ENCODE data around the gene COL21A1.

COL21A1 gene

DNA sequence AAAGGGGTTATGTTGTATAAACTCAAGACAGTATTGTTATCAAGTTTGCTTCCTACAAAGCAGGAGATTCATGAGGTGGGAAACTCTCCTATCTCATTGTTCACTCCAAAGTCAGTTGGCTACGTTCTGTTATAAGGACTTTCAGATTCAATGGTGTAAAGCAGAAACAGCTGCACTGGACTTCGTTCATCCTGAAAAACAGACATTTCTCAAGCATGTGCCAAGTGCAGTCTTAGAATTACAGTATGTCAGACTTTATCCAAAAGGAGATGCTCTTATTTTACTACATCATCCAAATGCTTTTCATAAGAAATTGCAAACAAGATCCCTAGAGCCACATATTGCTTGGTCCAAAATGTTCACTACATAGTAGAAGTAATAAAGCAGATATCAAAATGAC lies 14.9 kb downstream of the COL21A1 start:
- Mint-ChIP-seq H3K27ac (peak overlapping the region; percentile 23 to 84 (median 65)), H3K36me3 (ENCODE audit: low read depth) (no peaks in the 10 kb centered on the region), H3K9me3 (no peaks in the 10 kb centered on the region), H3K4me3 (no peak overlapping the region), H3K27me3 (ENCODE audit: low read depth) (no peaks in the 10 kb centered on the region), H3K4me1 (peaks cover 26% of the 10 kb centered on the region)
- TF ChIP-seq CTCF (IDR thresholded peaks at IDR 0.05; ENCODE audit: unreplicated experiment in 3 of 3), result no peak

- H3K36me3 Mint-ChIP-seq (ENCODE audit: low read depth), result no peaks in the 10 kb centered on the region
- H3K4me3 Mint-ChIP-seq, result no peak overlapping the region
These were observed 15.6 kb downstream of the COL21A1 start for GRCh38 chr6:56231827-56232226.

DNA sequence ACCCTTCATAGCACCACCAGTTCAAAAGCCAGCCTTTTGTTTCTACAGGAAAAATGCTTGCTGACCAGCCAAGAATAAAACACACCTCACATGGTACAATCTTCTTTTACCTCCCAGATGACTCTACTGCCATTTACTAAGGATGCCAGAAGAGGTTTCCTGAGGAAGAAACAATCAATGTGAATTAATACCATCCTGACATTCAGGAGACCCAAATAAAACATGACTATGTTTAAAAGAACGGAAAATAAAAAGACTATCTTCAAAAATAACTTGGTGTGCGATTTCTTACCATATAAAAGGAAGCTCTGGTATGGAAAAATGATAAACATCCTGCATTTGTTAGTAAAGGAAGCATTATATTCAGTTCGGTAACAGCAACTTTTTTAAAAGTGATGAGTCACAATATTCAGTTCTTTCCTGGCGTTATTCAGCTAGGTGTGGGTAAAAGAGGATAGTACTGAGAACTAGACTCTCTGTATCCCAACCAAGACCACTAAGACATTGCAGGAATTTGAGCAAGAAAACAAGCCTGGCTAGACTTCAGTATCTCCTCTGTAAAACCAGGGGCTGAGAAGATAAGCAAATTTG lies 16.3 kb downstream of the COL21A1 start:
- peak overlapping the region in 1 of 3 experiments; percentile 55 for H3K27ac Mint-ChIP-seq
- H3K36me3 Mint-ChIP-seq (ENCODE audit: low read depth), result no peaks in the 10 kb centered on the region
- no peak overlapping the region for H3K4me3 Mint-ChIP-seq
- TF ChIP-seq CTCF (IDR thresholded peaks at IDR 0.05; ENCODE audit: unreplicated experiment in 3 of 3), result no peak
- no peaks in the 10 kb centered on the region for H3K9me3 Mint-ChIP-seq
- H3K27me3 Mint-ChIP-seq (ENCODE audit: low read depth), result no peaks in the 10 kb centered on the region
- H3K4me1 Mint-ChIP-seq, result peaks cover 36% of the 10 kb centered on the region

More at GRCh38 chr6:56231827-56232226, 15.6 kb downstream of the COL21A1 start:
- peak overlapping the region; percentile 23 to 84 (median 65) for H3K27ac Mint-ChIP-seq
- H3K4me1 Mint-ChIP-seq, result peaks cover 32% of the 10 kb centered on the region
- TF ChIP-seq CTCF (IDR thresholded peaks at IDR 0.05; ENCODE audit: unreplicated experiment in 3 of 3), result no peak
- H3K9me3 Mint-ChIP-seq, result no peaks in the 10 kb centered on the region
- H3K27me3 Mint-ChIP-seq (ENCODE audit: low read depth), result no peaks in the 10 kb centered on the region

DNA sequence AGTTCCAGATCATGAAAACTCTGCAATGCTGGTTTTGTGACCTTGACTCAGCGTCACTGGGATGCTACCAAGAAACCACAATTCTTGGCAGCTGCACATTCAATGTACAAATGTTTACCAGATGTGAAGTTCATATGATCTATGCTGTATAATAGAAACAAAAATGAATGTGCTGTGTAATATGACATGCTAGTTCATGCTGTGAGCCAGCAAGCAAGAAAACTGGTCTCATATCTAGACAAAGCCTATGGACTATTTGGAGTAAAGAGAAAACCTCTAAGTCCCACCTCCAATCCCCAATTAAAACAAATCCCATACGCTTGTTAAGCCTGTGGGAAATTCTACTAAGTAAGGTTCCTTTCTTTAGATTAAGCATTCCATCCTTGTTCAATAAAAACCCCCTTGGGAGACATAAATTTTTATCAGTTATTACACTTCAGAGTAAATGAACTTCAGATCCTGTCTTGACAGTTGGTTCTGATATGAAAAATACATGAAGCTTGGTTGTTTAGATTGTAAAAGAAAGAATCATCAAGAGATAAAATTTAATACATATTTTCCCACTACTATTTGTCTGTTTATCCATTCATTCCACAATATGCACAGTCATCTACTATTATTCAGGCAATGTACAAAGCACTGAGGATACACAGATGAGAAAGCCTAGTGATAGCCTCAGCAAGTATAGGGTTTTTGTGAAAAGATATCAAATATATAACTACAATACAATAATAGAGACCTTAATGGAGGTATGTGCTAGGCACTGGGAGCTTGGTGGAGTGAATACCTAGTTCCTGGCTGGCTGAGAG lies 20.1 kb downstream of the COL21A1 start:
- H3K4me3 Mint-ChIP-seq, result no peak overlapping the region
- H3K27ac Mint-ChIP-seq, result peak overlapping the region; percentile 6 to 79 (median 14)
- H3K27me3 Mint-ChIP-seq (ENCODE audit: low read depth), result no peaks in the 10 kb centered on the region
- H3K4me1 Mint-ChIP-seq, result peaks cover 34% of the 10 kb centered on the region
- H3K36me3 Mint-ChIP-seq (ENCODE audit: low read depth), result no peaks in the 10 kb centered on the region
- no peaks in the 10 kb centered on the region for H3K9me3 Mint-ChIP-seq
- no peak for TF ChIP-seq CTCF (IDR thresholded peaks at IDR 0.05; ENCODE audit: unreplicated experiment in 3 of 3)

DNA sequence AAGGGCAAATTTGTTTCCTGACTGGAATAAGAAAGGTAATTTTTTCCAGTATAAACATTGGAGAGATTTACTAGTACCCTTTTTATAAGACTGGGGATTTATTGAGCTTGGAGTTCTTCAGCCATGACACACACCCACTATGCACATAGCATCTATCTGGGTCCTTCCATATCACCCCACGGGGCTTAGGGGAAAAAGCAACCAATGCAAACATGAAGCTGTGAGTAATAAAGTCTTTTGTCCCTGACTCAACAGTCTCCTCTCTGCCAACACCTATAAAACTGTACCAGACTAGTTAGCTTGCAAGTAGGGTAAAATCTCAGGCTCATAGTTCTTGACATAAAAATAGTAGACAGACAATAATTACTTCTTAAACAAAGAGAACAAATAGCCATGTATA lies 23.4 kb downstream of the COL21A1 start:
- no peaks in the 10 kb centered on the region for H3K9me3 Mint-ChIP-seq
- H3K4me1 Mint-ChIP-seq, result peaks cover 24% of the 10 kb centered on the region
- no peak for TF ChIP-seq CTCF (IDR thresholded peaks at IDR 0.05; ENCODE audit: unreplicated experiment in 3 of 3)
- peak overlapping the region in 1 of 3 experiments; percentile 81 for H3K27ac Mint-ChIP-seq
- no peaks in the 10 kb centered on the region for H3K36me3 Mint-ChIP-seq (ENCODE audit: low read depth)
- H3K4me3 Mint-ChIP-seq, result no peak overlapping the region
- no peaks in the 10 kb centered on the region for H3K27me3 Mint-ChIP-seq (ENCODE audit: low read depth)

Measured in nephron (organoid).